GM12878 (cell line): ENCODE results near the gene CABP7.

Experiments used
- MYC ChIP-seq: IDR thresholded peaks from 2 replicates; pipeline ENCODE4 v1.6.1; 2011; ENCODE audit warnings: mild to moderate bottlenecking, low read length, moderate library complexity, inconsistent platforms; ENCODE audit not compliant: insufficient read depth, insufficient replicate concordance, insufficient read length, severe bottlenecking
- PAX8 ChIP-seq: fragments of 450-650 bp; IDR thresholded peaks from 2 replicates; pipeline ENCODE4 v1.6.1; 2017; ENCODE audit warnings: mild to moderate bottlenecking, moderate library complexity
- SREBF1 ChIP-seq: IDR thresholded peaks from 2 replicates; pipeline ENCODE4 v1.6.1; 2012; ENCODE audit warnings: mild to moderate bottlenecking, low read length
- TAF1 ChIP-seq: IDR thresholded peaks from 2 replicates; pipeline ENCODE4 v1.6.1; 2011; ENCODE audit warnings: mild to moderate bottlenecking, low read depth, low read length, borderline replicate concordance
- TF ChIP-seq, protein P1 (sequence below), 3 experiments: IDR thresholded peaks in 2 of 3; conservative IDR thresholded peaks in 1 of 3; 2 replicates each; pipeline ENCODE4 v1.5.1; 2011; ENCODE audit warnings: low read depth in 3 of 3, low read length in 3 of 3, mild to moderate bottlenecking in 3 of 3, control low read depth in 2 of 3, moderate library complexity in 2 of 3, inconsistent platforms in 1 of 3, mixed read lengths in 1 of 3; ENCODE audit not compliant: control insufficient read depth in 2 of 3, insufficient read depth in 1 of 3; ENCODE audit errors: extremely low read depth in 1 of 3

DNA sequence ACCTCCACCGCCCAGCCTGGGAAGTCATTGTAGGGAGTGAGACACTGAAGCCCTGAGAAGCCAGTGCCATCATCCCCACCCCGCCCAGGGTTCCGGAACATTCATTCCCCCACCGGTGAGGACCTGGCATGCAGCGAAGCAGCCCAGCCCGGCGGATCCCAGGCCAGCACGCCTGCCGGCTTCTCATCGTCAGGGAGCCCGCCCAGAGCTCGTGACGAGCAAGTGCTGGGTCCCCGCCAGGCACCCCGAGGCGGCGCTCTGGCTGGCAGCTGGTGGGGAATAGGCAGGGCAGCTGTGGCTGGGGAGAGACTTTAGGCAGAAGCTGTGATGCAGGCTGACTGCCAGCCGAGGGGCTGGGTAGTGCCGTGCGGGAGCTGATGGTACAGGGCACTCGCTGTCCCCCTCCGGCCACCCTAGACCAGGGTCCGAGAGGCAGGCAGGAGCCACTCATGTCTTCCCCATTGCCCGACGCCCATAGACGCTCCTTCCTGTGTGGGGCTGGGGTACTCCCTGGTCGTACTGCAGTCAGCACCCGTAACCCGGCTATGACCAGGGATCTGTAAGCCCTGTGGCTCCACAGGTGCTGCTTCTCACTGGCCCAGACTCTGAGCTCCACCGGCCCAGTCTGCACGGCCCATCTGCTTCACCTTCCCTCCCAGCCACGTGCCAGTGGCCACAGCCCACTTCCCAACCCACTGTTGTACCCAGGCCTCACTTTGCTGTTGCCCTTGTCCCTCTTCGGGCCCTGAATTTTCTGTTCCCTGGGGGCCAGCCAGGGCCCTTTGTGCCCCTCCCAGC, 24.5 kb upstream of the CABP7 start:
- no peak for TF ChIP-seq SREBF1
- TF ChIP-seq MYC, result no peak
- TF ChIP-seq PAX8, result no peak
- TF ChIP-seq, protein P1, sequence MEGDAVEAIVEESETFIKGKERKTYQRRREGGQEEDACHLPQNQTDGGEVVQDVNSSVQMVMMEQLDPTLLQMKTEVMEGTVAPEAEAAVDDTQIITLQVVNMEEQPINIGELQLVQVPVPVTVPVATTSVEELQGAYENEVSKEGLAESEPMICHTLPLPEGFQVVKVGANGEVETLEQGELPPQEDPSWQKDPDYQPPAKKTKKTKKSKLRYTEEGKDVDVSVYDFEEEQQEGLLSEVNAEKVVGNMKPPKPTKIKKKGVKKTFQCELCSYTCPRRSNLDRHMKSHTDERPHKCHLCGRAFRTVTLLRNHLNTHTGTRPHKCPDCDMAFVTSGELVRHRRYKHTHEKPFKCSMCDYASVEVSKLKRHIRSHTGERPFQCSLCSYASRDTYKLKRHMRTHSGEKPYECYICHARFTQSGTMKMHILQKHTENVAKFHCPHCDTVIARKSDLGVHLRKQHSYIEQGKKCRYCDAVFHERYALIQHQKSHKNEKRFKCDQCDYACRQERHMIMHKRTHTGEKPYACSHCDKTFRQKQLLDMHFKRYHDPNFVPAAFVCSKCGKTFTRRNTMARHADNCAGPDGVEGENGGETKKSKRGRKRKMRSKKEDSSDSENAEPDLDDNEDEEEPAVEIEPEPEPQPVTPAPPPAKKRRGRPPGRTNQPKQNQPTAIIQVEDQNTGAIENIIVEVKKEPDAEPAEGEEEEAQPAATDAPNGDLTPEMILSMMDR (IDR thresholded peaks at IDR 0.05 in 2 of 3, conservative IDR thresholded peaks at IDR 0.05 in 1 of 3; ENCODE audit: control insufficient read depth in 2 of 3, extremely low read depth in 1 of 3, insufficient read depth in 1 of 3, low read depth in 3 of 3, low read length in 3 of 3), result no peak
- TF ChIP-seq TAF1, result no peak
